HAP-1 (cell line): ENCODE data around the gene ANKS1B.
"Not testable (repeated sequence)": the region's sequence is repeated elsewhere in the genome, so short reads cannot be mapped to it uniquely, and the experiment has no call there.

Experiments used
- DNase-seq, 2 experiments: peaks; one replicate each; pipeline ENCODE4 v3.0.0-alpha.2; 2016 to 2020; ENCODE audit warnings: low spot score in 2 of 2
- H3K27me3 ChIP-seq: fragments of 250-450 bp; sonication (Bioruptor Pico); 2 replicates; pipeline ENCODE4 v1.5.1; 2020; ENCODE audit warnings: low read depth, mild to moderate bottlenecking, moderate library complexity
- H3K36me3 ChIP-seq: fragments of 250-450 bp; sonication (Bioruptor Pico); replicated peaks from 2 replicates; pipeline ENCODE4 v1.5.1; 2020; ENCODE audit warnings: mild to moderate bottlenecking
- H3K4me1 ChIP-seq: fragments of 250-450 bp; sonication (Bioruptor Pico); 2 replicates; pipeline ENCODE4 v1.5.1; 2020; ENCODE audit warnings: mild to moderate bottlenecking
- H3K4me3 ChIP-seq: fragments of 250-450 bp; sonication (Bioruptor Pico); 2 replicates; pipeline ENCODE4 v1.5.1; 2020; ENCODE audit warnings: mild to moderate bottlenecking, moderate library complexity
- H3K9me3 ChIP-seq: fragments of 250-450 bp; sonication (Bioruptor Pico); 2 replicates; pipeline ENCODE4 v1.5.1; 2020; ENCODE audit warnings: mild to moderate bottlenecking, moderate library complexity
- in situ Hi-C: fragments of 300-500 bp; cut with MboI; formaldehyde crosslinking; loops from 3 replicates; pipeline ENCODE4 v1.14.3; 2020; ENCODE audit warnings: low sequenced_read_pairs, inconsistent platforms, mixed read lengths

Gene ANKS1B

GRCh38 chr12:99260456-99260996, 724.2 kb downstream of the ANKS1B start:
- DNase-seq, result no peak
- H3K27me3 ChIP-seq, result no peaks in the 10 kb centered on the region
- in situ Hi-C loops, result no loop called here
- no peak overlapping the region for H3K4me3 ChIP-seq
- no peaks in the 10 kb centered on the region; the same call in 1 of the 2 replicates for H3K4me1 ChIP-seq
- H3K9me3 ChIP-seq, result no peaks in the 10 kb centered on the region
- no peaks in the 10 kb centered on the region for H3K36me3 ChIP-seq

GRCh38 chr12:99259040-99259934, 725.4 kb downstream of the ANKS1B start:
- Histone ChIP-seq H3K27me3 (no peaks in the 10 kb centered on the region), H3K9me3 (no peaks in the 10 kb centered on the region), H3K4me3 (no peak overlapping the region), H3K36me3 (no peaks in the 10 kb centered on the region), H3K4me1 (no peaks in the 10 kb centered on the region; the same call in 1 of the 2 replicates)
- DNase-seq, result no peak
- in situ Hi-C loops, result no loop called here

GRCh38 chr12:99257672-99258071, 727.1 kb downstream of the ANKS1B start:
- Histone ChIP-seq H3K4me1 (no peaks in the 10 kb centered on the region), H3K4me3 (no peak overlapping the region), H3K27me3 (no peaks in the 10 kb centered on the region), H3K9me3 (no peaks in the 10 kb centered on the region), H3K36me3 (no peaks in the 10 kb centered on the region)
- DNase-seq, result no peak
- in situ Hi-C loops, result no loop called here

- H3K9me3 ChIP-seq, result no peaks in the 10 kb centered on the region
- in situ Hi-C loops, result no loop called here
- no peak for DNase-seq
- H3K36me3 ChIP-seq, result no peaks in the 10 kb centered on the region
- no peak overlapping the region for H3K4me3 ChIP-seq
- H3K4me1 ChIP-seq, result peaks cover 5% of the 10 kb centered on the region
- H3K27me3 ChIP-seq, result no peaks in the 10 kb centered on the region
These were observed 731.7 kb downstream of the ANKS1B start for GRCh38 chr12:99253068-99253467.

GRCh38 chr12:99250091-99250490, 734.6 kb downstream of the ANKS1B start:
- no peak for DNase-seq
- in situ Hi-C loops, result no loop called here

GRCh38 chr12:99249543-99249942, 735.2 kb downstream of the ANKS1B start:
- Histone ChIP-seq H3K9me3 (no peaks in the 10 kb centered on the region), H3K36me3 (no peaks in the 10 kb centered on the region), H3K27me3 (no peaks in the 10 kb centered on the region), H3K4me3 (no peak overlapping the region), H3K4me1 (peaks cover 5% of the 10 kb centered on the region)
- no peak for DNase-seq
- in situ Hi-C loops, result no loop called here

More at GRCh38 chr12:99250091-99250490, 734.6 kb downstream of the ANKS1B start:
- Histone ChIP-seq H3K4me3 (no peak overlapping the region), H3K27me3 (no peaks in the 10 kb centered on the region), H3K9me3 (no peaks in the 10 kb centered on the region), H3K36me3 (no peaks in the 10 kb centered on the region), H3K4me1 (peaks cover 5% of the 10 kb centered on the region)

- peak; percentile 59 to 86 for DNase-seq
- H3K4me1 ChIP-seq, H3K9me3 ChIP-seq, H3K4me3 ChIP-seq, H3K27me3 ChIP-seq, H3K36me3 ChIP-seq, in situ Hi-C loops: not testable (repeated sequence)
These were observed 746.7 kb downstream of the ANKS1B start for GRCh38 chr12:99237907-99238538.

- no peaks in the 10 kb centered on the region for H3K36me3 ChIP-seq
- in situ Hi-C loops, result no loop called here
- no peaks in the 10 kb centered on the region for H3K9me3 ChIP-seq
- no peak overlapping the region for H3K4me3 ChIP-seq
- no peak for DNase-seq
- no peaks in the 10 kb centered on the region for H3K4me1 ChIP-seq
- no peaks in the 10 kb centered on the region for H3K27me3 ChIP-seq
These were observed 749.4 kb downstream of the ANKS1B start for GRCh38 chr12:99235381-99235780.

- DNase-seq, result no peak
- Histone ChIP-seq H3K27me3 (no peaks in the 10 kb centered on the region), H3K4me1 (no peaks in the 10 kb centered on the region), H3K9me3 (no peaks in the 10 kb centered on the region), H3K4me3 (no peak overlapping the region), H3K36me3 (no peaks in the 10 kb centered on the region)
- in situ Hi-C loops, result no loop called here
These were observed 750.0 kb downstream of the ANKS1B start for GRCh38 chr12:99234702-99235101.

GRCh38 chr12:99232324-99232723, 752.4 kb downstream of the ANKS1B start:
- in situ Hi-C loops, result no loop called here
- no peaks in the 10 kb centered on the region for H3K9me3 ChIP-seq
- no peak for DNase-seq
- no peaks in the 10 kb centered on the region for H3K27me3 ChIP-seq
- no peaks in the 10 kb centered on the region for H3K36me3 ChIP-seq
- H3K4me1 ChIP-seq, result no peaks in the 10 kb centered on the region
- H3K4me3 ChIP-seq, result no peak overlapping the region

GRCh38 chr12:99231031-99231430, 753.7 kb downstream of the ANKS1B start:
- Histone ChIP-seq H3K4me3 (no peak overlapping the region), H3K27me3 (no peaks in the 10 kb centered on the region), H3K9me3 (no peaks in the 10 kb centered on the region; the same call in 1 of the 2 replicates), H3K4me1 (no peaks in the 10 kb centered on the region), H3K36me3 (no peaks in the 10 kb centered on the region)
- DNase-seq, result no peak
- in situ Hi-C loops, result no loop called here

GRCh38 chr12:99224237-99224636, 760.5 kb downstream of the ANKS1B start:
- no peaks in the 10 kb centered on the region for H3K27me3 ChIP-seq
- DNase-seq, result no peak
- H3K4me3 ChIP-seq, result no peak overlapping the region
- H3K9me3 ChIP-seq, result no peaks in the 10 kb centered on the region; the same call in 1 of the 2 replicates
- H3K4me1 ChIP-seq, result no peaks in the 10 kb centered on the region
- in situ Hi-C loops, result no loop called here
- H3K36me3 ChIP-seq, result no peaks in the 10 kb centered on the region

GRCh38 chr12:99223579-99223978, 761.2 kb downstream of the ANKS1B start:
- H3K27me3 ChIP-seq, result no peaks in the 10 kb centered on the region
- DNase-seq, result no peak
- in situ Hi-C loops, result no loop called here
- H3K4me3 ChIP-seq, result no peak overlapping the region
- no peaks in the 10 kb centered on the region for H3K36me3 ChIP-seq
- no peaks in the 10 kb centered on the region for H3K4me1 ChIP-seq
- H3K9me3 ChIP-seq, result no peaks in the 10 kb centered on the region; the same call in 1 of the 2 replicates

GRCh38 chr12:99213047-99213446, 771.7 kb downstream of the ANKS1B start:
- Histone ChIP-seq H3K4me3 (no peak overlapping the region), H3K4me1 (no peaks in the 10 kb centered on the region), H3K36me3 (no peaks in the 10 kb centered on the region), H3K9me3 (no peaks in the 10 kb centered on the region), H3K27me3 (no peaks in the 10 kb centered on the region)
- in situ Hi-C loops, result no loop called here
- DNase-seq, result no peak
